OCI-LY1 (cell line): ENCODE measurements around the gene VIL1.

Source experiments
- EZH2 ChIP-seq: fragments of 200-600 bp; sonication (generic), shearing (Covaris generic); IDR thresholded peaks from 2 replicates; pipeline ENCODE4 v1.8.0; 2017; ENCODE audit warnings: borderline replicate concordance, mixed run types, mild to moderate bottlenecking, antibody characterized with exemption, low read length, moderate library complexity, mixed read lengths
- TF ChIP-seq, protein P1 (sequence below): fragments of 200-600 bp; sonication (generic), shearing (Covaris generic); IDR thresholded peaks from 2 replicates; pipeline ENCODE4 v1.5.1; 2017; ENCODE audit warnings: mild to moderate bottlenecking, antibody characterized with exemption, low read length, moderate library complexity, mixed read lengths

DNA sequence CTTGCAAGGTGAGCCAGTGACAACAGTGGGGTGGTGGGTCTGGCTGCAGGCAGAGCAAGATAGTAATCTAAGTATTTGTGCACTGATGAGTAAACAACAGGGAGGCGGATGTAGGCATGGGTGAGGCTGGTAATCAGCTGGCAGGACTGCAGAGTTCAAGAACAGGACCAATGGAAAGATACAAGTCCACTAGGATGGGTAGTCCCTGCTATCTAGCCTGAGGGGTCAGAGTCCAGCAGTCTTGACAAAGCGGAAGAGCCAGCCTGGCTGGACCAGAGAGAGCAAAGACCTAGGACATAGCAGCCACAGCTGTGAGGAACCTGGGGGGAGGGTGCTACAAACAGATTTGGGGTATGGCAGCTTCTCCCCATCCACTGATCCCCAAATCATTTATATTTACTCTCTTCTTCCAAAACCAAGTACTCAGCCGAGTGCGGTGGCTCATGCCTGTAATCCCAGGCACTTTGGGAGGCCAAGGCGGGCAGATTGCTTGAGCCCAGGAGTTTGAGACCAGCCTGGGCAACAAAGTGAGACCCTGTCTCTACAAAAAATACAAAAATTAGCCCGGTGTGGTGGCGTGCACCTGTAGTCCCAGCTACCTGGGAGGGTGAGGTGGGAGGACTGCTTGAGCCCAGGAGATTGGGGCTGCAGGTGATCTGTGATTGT is 25.9 kb downstream of the VIL1 start:
- TF ChIP-seq, protein P1, sequence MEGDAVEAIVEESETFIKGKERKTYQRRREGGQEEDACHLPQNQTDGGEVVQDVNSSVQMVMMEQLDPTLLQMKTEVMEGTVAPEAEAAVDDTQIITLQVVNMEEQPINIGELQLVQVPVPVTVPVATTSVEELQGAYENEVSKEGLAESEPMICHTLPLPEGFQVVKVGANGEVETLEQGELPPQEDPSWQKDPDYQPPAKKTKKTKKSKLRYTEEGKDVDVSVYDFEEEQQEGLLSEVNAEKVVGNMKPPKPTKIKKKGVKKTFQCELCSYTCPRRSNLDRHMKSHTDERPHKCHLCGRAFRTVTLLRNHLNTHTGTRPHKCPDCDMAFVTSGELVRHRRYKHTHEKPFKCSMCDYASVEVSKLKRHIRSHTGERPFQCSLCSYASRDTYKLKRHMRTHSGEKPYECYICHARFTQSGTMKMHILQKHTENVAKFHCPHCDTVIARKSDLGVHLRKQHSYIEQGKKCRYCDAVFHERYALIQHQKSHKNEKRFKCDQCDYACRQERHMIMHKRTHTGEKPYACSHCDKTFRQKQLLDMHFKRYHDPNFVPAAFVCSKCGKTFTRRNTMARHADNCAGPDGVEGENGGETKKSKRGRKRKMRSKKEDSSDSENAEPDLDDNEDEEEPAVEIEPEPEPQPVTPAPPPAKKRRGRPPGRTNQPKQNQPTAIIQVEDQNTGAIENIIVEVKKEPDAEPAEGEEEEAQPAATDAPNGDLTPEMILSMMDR: no peak
- TF ChIP-seq EZH2: no peak
